Measurements from ENCODE around the gene PHLPP1.

The PHLPP1 gene

DNA sequence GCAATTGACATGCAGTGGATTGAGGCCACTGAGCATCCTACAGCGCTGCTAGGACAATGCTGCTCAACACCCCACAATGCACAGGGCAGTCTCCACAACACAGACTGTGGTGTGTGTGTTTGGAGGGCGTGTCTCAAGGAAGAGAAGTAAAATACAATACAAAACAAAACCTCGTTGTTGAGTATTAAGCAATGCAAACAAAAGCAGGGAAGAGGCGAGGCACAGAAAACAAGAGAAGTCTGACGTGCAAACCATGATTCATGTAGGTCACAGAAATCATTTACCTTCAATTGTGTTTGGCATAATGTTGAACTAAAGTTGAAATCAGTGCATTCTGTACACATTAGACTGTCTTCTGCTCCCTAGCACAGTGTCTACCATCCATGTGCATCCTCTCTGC lies 260.9 kb downstream of the PHLPP1 start:
- DNase-seq (ENCODE audit: low read depth in 1 of 2, low spot score in 1 of 2), result no peak

DNA sequence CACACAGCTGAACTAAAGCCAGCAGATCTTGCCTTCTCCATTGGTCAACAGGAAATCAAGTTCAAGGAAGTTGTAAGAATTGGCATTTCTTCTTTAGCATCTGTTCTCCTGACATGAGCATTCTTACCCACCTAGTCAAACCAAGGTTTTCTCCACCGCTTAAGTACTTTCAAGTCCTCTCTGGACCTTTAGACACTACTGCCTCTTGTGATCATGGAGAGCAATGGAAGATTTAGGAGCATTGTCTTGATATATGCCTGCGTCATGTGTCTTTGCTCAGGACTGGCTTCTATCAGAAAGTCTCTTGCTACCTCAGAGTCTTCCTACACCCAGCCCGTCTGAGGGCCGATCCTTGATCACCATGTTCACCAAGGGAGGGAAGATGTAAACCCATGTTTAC lies 262.2 kb downstream of the PHLPP1 start:
- DNase-seq (ENCODE audit: low read depth in 1 of 2, low spot score in 1 of 2), result no peak

DNA sequence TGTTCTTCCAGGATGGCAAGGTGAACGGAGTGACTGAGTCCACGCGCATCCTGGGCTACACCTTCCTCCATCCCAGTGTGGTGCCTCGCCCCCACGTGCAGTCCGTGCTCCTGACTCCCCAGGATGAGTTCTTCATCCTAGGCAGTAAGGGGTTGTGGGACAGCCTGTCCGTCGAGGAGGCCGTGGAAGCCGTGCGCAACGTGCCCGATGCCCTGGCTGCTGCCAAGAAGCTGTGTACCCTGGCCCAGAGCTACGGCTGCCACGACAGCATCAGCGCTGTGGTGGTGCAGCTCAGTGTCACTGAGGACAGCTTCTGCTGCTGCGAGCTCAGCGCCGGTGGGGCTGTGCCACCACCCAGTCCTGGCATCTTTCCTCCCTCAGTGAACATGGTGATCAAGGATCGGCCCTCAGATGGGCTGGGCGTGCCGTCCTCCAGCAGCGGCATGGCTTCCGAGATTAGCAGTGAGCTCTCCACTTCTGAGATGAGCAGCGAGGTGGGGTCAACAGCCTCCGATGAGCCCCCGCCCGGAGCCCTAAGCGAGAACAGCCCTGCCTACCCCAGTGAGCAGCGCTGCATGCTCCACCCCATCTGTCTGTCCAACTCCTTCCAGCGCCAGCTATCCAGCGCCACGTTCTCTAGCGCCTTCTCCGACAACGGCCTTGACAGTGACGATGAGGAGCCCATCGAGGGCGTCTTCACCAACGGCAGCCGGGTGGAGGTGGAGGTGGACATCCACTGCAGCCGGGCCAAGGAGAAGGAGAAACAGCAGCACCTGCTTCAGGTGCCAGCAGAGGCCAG lies 263.1 kb downstream of the PHLPP1 start:
- DNase-seq (ENCODE audit: low read depth in 1 of 2, low spot score in 1 of 2), result no peak

DNA sequence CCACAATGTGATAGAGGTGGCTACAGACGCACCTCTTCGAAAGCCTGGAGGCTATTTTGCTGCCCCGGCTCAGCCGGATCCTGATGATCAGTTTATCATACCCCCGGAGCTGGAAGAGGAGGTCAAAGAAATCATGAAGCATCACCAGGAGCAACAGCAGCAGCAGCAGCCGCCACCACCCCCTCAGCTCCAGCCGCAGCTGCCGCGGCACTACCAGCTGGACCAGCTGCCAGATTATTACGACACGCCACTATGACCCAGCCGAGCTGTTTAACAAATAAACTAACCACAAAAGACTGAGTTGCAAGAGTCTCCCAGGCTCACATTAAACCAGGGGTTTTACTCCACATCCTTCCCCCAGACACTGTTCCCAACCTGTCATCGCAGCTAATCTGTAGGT lies 263.8 kb downstream of the PHLPP1 start:
- no peak for DNase-seq (ENCODE audit: low read depth in 1 of 2, low spot score in 1 of 2)

DNA sequence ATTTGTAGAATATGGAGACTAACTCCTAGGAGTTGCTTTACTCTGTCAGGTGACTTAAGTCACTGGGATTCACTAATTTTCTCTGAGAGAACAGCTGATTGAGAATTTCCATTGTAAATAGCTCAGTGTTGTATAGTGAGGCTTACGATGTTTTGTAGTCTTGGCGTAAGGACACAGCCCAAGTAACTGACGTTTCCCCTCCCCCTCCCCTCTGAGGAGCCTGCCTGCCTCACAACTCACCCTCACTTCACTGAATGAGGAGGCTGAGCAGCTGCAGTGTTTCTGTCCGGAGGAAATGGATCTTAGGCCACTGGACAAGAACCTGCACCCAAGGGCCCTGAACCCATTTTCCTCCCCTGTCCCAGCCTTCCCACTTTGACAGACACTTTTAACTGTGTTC lies 264.6 kb downstream of the PHLPP1 start:
- no peak for DNase-seq (ENCODE audit: low read depth in 1 of 2, low spot score in 1 of 2)

DNA sequence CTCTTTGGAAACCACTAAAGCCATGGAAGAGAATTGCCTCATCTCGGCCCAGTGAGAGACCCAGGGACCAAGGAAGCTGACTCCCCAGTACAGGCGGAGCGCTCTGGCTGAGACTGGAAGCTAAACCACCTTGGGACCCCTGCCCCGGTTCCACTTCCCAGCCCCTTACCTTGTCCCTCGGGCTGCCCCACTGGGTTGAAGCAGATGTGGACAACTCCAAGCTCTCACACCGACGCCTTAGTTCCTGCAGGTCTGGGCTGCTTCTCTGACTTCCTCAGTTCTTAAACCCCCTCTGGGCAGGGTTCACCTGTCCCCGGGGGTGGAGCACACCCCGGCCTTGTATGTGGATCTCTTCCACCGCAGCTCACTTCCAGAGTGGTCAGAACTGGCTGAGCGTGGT lies 266.2 kb downstream of the PHLPP1 start:
- DNase-seq (ENCODE audit: low read depth in 1 of 2, low spot score in 1 of 2), result no peak

DNA sequence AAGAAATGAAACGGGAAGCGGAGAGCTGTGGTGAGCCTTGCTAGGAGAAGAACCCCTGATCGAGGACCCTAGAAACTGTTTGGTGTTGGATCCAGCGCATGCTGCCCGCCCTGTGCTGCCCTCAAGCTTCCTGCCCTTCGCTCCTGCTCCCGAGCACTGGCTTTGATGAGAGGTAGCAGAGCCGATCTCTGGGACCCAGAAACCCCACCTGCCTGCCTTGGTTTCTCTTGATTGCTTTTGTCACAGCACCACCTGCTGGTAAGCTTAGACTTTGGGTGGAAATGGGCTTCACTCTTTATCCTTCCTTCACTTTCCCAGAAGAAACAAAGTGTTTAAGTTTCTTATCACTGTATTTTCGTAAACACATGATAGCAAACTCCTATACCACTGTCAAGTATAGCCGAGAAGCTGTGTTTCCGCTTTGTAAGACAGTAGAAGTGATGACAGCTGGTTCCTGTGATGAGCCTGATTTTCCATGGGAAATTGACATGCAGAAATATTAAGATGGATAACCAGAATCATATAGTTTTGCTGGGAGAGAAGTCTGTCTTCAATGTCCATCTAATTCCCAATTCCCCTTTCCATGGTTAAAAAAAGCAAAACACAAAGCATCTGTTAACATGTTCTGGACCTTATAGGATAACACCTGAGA lies 267.4 kb downstream of the PHLPP1 start:
- peak in 1 of 2 donors; percentile 11 for DNase-seq (ENCODE audit: low read depth in 1 of 2, low spot score in 1 of 2)

DNA sequence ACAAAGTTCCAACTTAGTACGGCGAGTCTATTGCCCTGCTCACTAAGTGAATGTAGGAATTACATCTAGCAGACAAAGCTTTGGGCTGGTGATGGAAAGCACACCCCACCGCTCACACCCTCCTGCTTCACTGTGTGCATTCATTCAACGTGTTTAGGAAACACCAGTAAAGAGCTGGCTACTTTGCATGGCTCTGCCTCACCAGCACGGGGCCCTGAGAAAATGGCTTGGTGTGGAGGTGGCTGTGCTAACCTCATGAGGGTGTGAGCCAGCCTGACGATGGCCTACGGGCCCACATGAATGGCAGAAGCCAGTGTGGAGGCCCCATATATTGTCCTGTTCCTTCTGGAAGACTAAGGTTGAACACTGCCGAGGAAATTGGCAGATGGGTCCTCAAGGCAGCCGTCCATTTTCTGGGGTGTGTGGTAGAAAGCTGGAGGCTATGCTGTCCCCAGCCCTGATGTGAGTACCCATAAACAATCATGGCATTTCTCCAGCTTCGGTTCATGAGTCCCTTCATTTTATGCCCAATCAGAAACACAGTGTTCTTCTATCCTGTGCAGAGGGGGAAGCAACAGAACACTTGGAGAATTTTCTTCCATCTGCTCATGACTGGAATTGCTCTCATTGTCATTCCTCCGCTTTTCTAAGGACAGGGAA lies 269.4 kb downstream of the PHLPP1 start:
- no peak for DNase-seq (ENCODE audit: low read depth in 1 of 2, low spot score in 1 of 2)

DNA sequence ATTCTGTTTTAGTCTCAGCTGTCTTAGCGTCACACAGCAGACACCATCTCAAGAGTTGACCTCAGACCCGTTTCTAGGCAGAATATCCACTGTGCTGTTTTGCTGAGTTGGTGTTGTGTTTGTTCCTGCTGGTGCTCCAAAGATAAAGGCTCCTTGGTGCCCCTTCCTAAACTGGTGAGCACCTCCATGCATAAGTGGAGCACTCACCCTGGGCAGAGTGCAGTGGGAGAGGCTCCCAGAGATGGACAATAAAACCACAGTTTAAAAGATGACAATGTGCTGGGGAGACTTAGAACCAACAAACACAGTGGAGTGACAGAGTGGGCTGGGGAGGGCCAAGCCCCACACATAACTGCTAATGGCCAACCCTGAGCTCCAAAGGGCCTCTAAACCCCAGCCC lies 271.1 kb downstream of the PHLPP1 start:
- DNase-seq (ENCODE audit: low read depth in 1 of 2, low spot score in 1 of 2), result no peak

DNA sequence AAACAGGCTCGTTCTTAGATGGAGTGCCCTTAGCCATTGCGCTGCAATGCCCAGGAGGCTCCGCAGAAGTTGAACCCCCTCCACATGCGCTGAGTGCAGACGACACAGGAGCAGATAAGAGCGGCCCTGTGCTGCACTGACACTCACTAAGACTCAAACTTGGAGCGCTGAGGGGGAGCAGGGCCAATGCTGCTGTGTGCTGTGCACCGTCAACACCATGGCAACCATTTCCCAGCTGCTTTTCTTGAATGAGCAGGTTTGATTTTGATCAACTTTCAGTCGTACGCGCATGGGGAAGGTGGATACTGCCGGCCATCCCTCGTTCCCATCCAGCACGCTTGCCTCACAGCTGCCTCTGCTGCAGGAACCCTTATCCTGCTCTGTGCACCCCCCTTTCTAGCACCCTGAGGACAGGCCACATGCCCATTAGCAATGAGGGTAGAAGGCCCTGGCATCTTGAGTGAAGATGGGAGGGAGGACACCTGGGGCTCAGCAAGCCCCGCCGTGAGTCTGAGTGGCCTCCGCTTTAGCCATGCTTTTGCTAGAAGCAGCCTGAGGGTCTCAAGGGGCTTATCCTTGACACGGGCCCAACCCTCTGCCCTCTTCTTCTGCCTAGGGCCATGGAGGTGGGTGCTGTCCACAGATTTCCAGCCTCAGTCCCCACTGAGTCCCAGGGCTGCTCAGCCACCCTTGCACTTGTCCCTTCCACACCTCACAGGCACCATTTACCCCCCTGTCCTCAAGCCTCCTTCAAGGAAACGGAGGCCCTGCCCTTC lies 271.9 kb downstream of the PHLPP1 start:
- DNase-seq (ENCODE audit: low read depth in 1 of 2, low spot score in 1 of 2), result no peak

DNA sequence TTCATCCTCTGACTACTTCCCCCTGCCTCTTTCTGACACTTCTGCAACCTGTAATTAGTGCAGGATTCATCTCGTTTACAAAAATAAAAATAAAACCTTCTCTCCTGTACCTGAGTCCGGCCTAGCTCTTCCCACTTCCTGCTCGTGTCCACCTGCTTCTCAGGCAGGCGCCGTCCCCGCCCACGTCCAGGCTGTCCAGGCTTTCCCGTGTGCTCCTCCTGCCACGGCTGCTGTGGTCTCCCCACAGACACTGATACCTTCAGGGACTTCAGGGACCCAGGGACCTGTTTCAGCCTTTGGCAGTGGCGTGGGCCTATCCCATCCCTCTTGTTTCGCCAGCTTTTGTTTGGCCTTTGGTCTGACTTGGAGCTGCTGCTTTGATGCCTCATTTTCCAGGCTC lies 272.5 kb downstream of the PHLPP1 start:
- DNase-seq (ENCODE audit: low read depth in 1 of 2, low spot score in 1 of 2), result no peak

DNA sequence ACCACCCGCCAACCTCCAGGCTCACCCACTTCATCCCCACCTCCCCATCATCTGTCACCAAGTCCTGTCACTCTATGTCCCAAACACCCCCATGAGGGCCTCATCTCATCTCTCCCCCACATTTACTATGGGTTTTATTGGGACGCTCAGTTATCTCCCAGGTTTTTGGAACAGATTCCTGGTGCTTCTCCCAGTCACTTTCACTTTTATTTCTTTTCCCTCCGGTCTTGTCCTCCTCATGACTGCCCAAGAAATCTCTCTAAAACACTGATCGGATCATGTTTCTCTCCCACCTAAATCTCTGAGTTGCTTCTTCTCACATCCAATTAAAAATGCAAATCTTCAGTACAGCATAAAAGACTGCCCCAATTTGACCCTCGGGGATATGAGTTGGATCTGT lies 273.1 kb downstream of the PHLPP1 start:
- no peak for DNase-seq (ENCODE audit: low read depth in 1 of 2, low spot score in 1 of 2)

DNA sequence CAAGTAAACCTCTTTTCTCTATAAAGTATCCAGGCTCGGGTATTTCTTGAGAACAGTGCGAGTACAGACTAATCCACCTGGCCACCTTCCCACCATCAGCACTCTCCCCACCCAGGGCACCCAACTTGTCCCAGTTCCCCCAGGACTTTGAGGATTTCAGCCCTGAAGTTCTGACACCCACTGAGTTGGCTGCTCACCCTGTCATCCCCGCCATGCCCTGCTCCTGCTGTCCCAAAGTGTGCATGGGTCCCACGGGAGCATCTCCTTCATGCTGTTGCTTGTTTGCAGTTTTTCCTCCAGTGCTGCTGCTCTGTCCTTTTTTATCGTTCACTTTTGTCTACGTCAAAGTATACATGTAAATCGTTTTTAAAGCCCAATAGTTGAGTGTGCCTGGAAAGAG lies 273.9 kb downstream of the PHLPP1 start:
- no peak for DNase-seq (ENCODE audit: low read depth in 1 of 2, low spot score in 1 of 2)

DNA sequence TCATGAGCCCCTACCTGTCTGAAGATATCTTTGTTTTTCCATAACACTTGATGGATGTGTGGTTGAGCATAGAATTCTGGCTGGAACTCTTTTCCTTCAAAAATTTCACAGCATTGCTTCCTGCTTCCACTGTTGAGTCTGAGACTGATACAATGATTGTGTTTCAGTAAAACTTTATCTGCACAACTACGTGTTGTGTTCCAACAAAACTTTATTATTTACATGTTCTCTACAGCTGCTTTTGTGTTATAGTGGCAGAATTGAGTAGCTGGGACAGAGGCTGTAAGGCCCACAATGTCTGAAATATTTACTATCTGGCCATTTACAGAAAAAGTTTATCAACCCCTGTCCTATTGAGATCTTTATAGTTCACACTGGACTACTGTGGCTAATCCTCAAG lies 275.3 kb downstream of the PHLPP1 start:
- DNase-seq (ENCODE audit: low read depth in 1 of 2, low spot score in 1 of 2), result no peak

DNA sequence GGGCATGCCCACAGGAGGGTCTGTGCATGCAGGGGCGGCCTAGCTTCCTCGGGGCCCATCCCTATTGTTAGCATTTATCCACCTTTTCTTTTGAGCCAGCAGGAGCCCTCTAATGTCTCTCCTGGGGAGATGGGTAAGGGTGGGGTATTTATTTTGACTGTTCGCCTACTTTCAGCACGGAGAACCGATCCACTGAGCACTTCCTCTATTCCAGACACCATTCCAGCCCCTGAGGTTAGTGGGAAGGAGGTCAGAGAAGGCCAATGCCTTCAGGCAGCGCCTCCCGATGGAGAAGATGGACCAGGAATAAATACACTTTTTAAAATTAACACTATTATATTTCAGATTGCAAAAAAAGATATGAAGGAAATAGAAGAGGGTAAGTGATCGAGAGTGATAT lies 276.0 kb downstream of the PHLPP1 start:
- no peak for DNase-seq (ENCODE audit: low read depth in 1 of 2, low spot score in 1 of 2)

DNA sequence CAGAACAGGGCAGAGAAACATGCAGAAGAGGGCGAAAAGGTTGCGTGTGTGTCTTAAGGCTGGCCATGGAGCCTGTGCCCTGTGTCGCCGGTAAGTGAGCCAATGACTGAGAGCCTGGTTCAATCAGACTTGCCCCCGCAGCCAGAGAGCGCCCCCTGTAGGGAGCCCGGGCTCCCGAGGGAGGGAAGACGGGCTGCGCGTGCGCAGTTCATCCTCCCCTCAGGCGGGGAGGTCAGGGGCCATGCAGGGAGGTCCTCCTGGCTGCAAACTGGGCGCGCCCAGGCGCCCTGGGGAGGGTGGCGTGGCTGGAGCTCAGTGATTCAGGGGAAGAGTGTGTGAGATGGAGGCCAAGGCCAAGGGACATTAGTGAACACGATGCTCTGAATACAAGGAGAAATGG lies 276.6 kb downstream of the PHLPP1 start:
- DNase-seq (ENCODE audit: low read depth in 1 of 2, low spot score in 1 of 2), result no peak

DNA sequence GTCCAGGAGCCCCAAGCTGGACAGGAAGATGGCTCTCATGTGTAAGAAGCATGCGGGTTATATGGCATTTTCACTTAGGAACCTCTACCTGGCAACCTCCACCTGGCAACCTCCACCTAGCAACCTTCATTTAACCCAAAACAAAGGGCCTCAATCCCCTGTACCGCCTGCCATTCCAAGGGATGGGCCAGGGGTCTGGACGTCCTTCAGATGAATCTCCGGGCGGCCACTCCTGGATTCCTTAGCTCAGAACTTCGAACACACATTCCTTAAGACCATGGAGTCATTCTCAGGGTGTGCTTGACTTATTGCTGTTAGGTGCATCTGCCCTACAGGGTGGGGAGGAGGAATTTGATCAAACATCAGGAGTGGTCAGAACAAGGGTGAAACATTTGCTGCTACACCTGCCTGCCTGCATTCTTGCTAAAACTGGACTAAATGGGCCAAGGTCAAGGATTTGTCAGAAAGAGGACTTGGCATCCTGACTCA lies 277.6 kb downstream of the PHLPP1 start:
- DNase-seq (ENCODE audit: low read depth in 1 of 2, low spot score in 1 of 2), result no peak

DNA sequence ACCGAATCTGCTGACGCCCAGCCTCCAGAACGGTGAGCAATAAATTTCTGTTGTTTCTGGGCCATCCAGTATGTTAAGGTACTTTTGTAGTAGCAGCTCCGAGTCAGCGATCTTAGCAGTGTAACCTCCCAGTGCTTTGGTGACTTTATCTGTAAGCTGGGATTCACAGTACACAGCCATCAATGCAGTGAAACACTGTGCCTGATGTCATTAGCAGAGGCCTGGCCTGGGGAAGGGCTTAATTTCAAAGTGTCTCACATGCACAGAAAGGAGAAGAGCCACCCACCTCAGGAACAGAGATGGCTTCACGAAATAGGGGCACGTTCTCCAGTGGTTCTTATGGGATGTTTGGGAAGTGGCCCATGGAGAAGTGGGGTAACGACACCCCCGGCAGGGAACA lies 281.2 kb downstream of the PHLPP1 start:
- no peak for DNase-seq (ENCODE audit: low read depth in 1 of 2, low spot score in 1 of 2)

DNA sequence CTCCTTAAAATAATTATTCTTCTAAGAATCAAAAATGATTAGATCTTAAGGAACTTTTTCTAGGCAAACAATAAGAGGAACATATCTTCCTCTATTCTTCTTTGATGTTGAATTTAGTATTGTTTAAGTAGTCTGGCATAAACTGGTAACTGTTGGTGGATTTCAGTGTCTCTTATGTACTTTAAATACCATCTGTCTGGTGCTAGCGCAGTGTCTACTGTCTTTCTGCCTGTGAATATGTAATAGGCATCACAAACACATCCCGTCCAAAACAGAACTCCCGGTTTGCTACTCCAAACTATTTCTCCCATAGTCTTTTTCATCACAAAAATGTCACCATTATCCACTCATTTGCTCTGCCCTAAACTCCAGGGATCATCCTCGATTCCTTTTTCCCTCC lies 281.7 kb downstream of the PHLPP1 start:
- no peak for DNase-seq (ENCODE audit: low read depth in 1 of 2, low spot score in 1 of 2)

DNA sequence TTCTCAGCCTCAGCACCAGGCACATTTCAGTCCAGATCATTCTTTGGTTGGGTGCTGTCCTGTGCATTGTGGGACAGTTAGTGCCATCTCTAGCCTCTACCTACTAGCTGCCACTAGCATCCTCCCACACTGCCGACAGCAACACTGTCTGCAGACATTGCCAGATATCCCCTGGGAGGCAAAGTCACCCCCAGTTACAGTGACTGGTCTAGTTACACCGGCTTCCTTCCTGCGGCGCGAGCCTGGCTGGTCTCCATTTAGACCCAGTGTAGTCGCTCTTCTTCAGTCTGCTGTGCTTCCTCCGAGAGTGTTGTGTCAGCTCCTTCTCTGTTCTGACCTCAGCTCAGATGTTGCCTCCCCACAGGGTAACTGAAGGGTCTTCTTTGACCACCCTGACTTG lies 283.1 kb downstream of the PHLPP1 start:
- no peak for DNase-seq (ENCODE audit: low read depth in 1 of 2, low spot score in 1 of 2)

DNA sequence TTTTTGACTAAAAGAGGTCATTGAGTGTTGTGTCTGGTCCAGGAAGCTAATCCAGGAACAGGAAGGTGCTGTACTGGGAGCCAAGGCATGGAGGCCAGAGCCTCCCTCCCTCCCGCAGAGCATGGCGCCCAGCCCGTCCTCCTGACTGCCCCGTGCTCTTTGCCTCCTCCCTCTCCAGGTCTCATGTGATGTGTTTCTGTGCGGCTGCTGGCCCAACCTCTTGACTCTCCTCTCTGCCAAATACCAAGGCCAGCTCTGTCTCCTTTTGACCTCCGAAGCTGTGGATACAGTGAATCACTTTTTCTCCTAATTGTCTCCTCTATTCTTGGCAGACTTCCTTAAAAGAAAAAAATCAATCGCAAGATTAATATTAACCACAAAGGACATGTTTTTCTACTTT lies 284.1 kb downstream of the PHLPP1 start:
- no peak for DNase-seq (ENCODE audit: low read depth in 1 of 2, low spot score in 1 of 2)

DNA sequence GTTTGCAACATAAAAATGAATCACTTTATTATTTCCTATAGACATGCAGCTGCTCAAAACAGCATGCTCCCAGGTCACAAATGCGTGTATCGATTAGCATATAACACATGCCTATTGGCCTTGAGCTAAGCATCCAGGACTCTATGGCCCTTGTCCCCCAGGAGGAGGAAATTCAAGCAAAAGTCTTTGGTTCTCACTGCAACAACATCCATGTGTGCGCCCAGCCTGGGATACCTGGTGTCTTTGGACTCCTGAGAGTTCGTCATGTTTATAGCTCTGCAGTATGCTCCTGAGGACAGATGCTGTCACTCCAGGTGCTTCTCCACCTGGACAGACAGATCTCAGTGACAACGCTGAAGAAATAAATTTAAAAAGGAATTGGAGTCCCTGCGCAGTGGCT lies 284.6 kb downstream of the PHLPP1 start:
- DNase-seq (ENCODE audit: low read depth in 1 of 2, low spot score in 1 of 2), result no peak

All from stimulated activated CD4-positive, alpha-beta T cell treated with anti-CD3 and anti-CD28 coated beads, Interleukin-15, amount 100 ng/mL, for 1 hour (primary cell).